Hematopoietic multipotent progenitor cell (in vitro differentiated cells): ENCODE data around the gene SYNPO2. TPM values are rescaled to one million over a fixed set of nuclear protein-coding genes. Genes with fewer than 3 reads are reported as not detected.
"Not testable (repeated sequence)": the region's sequence is repeated elsewhere in the genome, so short reads cannot be mapped to it uniquely, and the experiment has no call there.

Experiments
- DNase-seq, 3 donors: peaks; one replicate each; pipeline ENCODE4 v3.0.0-alpha.2; 2011 to 2015; ENCODE audit warnings: low read depth in 2 of 3, low spot score in 2 of 3
- total RNA-seq: library from RNA; depleted of rRNA; stranded (reverse); fragments of >200 nt; gene quantifications from one replicate; pipeline ENCODE4 v1.2.3, GENCODE V29; 2012

SYNPO2 gene
- total RNA-seq, 1 donor: 0.27 TPM

GRCh38 chr4:118877797-118878196, 10.9 kb upstream of the SYNPO2 start:
- DNase-seq: no peak

- not testable (repeated sequence) for DNase-seq
These were observed 10.1 kb upstream of the SYNPO2 start for GRCh38 chr4:118878507-118878906.

GRCh38 chr4:118879409-118879808, 9.2 kb upstream of the SYNPO2 start:
- DNase-seq: no peak

GRCh38 chr4:118881512-118882146, 7.0 kb upstream of the SYNPO2 start:
- no peak for DNase-seq

- no peak for DNase-seq
These were observed 4.8 kb upstream of the SYNPO2 start for GRCh38 chr4:118883861-118884260.

GRCh38 chr4:118884716-118885115, 3.9 kb upstream of the SYNPO2 start:
- DNase-seq: no peak

GRCh38 chr4:118889312-118889691, 648 bp downstream of the SYNPO2 start:
- DNase-seq: no peak

GRCh38 chr4:118894034-118894433, 5.4 kb downstream of the SYNPO2 start:
- no peak for DNase-seq

GRCh38 chr4:118898221-118898620, 9.6 kb downstream of the SYNPO2 start:
- DNase-seq: no peak

- no peak for DNase-seq
These were observed 10.1 kb downstream of the SYNPO2 start for GRCh38 chr4:118898684-118899138.

GRCh38 chr4:118904418-118904817, 15.8 kb downstream of the SYNPO2 start:
- DNase-seq: no peak

- DNase-seq: no peak
These were observed 16.3 kb downstream of the SYNPO2 start for GRCh38 chr4:118904935-118905334.

GRCh38 chr4:118905566-118905965, 16.9 kb downstream of the SYNPO2 start:
- no peak for DNase-seq

- DNase-seq: no peak
These were observed 20.7 kb downstream of the SYNPO2 start for GRCh38 chr4:118909173-118909956.

- DNase-seq: no peak
These were observed 21.6 kb downstream of the SYNPO2 start for GRCh38 chr4:118910221-118910620.

- no peak for DNase-seq
These were observed 22.6 kb downstream of the SYNPO2 start for GRCh38 chr4:118911238-118911703.

GRCh38 chr4:118915468-118915867, 26.8 kb downstream of the SYNPO2 start:
- DNase-seq: no peak

GRCh38 chr4:118916691-118917289, 28.1 kb downstream of the SYNPO2 start:
- DNase-seq: no peak

GRCh38 chr4:118917582-118917981, 28.9 kb downstream of the SYNPO2 start:
- DNase-seq: no peak

GRCh38 chr4:118918388-118918787, 29.7 kb downstream of the SYNPO2 start:
- no peak for DNase-seq

GRCh38 chr4:118920247-118920646, 31.6 kb downstream of the SYNPO2 start:
- no peak for DNase-seq

GRCh38 chr4:118921786-118922185, 33.1 kb downstream of the SYNPO2 start:
- no peak for DNase-seq
